GM19099 (cell line): ENCODE measurements around the gene USP13.

Experiments used
- POLR2A ChIP-seq: IDR thresholded peaks from 3 replicates; pipeline ENCODE4 v1.6.1; 2011; ENCODE audit warnings: low read depth; ENCODE audit not compliant: insufficient read length; ENCODE audit errors: extremely low read depth

Gene USP13

GRCh38 chr3:179676081-179676480, 23.2 kb downstream of the USP13 start:
- no peak for TF ChIP-seq POLR2A

DNA sequence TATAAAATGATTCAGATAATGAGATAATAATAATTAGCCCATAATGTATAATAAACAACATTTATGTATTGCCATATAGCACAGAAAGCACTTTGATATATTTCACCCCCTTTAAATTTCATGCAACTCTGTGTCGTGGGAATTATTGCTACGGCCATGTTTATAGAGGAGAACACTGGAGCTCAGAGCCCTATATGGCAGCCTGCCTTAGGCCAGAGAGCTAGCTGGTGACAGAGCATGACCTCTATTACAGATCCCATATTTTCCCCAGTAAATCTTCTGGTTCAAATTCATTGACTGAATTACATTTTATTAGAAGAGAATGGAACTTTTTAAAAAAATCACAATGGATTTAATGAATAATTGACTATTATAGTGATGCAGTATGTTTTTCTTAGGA, 25.0 kb downstream of the USP13 start:
- no peak for TF ChIP-seq POLR2A

- no peak for TF ChIP-seq POLR2A
These were observed 28.8 kb downstream of the USP13 start for GRCh38 chr3:179681492-179682263.

GRCh38 chr3:179682426-179683080, 29.7 kb downstream of the USP13 start:
- TF ChIP-seq POLR2A, result no peak

GRCh38 chr3:179687967-179688535, 35.2 kb downstream of the USP13 start:
- no peak for TF ChIP-seq POLR2A

- no peak for TF ChIP-seq POLR2A
These were observed 36.0 kb downstream of the USP13 start for GRCh38 chr3:179688850-179689249.

DNA sequence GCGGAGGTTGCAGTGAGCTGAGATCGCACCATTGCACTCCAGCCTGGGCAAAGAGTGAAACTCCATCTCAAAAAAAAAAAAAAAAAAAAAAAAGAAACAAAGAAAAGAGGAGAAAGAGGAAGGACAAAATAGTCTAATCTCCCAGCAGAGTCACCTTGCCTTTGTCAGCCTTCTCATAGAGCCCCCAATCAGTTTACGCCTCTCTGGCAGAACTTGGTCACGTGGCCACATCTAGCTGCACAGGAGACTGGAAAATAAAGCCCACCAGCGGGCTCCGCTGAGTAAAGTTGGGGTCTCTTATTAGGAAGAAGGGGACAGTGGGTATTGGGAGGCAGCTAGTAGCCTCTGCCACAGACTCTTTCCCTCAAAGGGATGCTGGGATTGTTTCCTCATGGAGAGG, 41.9 kb downstream of the USP13 start:
- TF ChIP-seq POLR2A, result no peak

- TF ChIP-seq POLR2A, result no peak
These were observed 43.0 kb downstream of the USP13 start for GRCh38 chr3:179695672-179696313.

DNA sequence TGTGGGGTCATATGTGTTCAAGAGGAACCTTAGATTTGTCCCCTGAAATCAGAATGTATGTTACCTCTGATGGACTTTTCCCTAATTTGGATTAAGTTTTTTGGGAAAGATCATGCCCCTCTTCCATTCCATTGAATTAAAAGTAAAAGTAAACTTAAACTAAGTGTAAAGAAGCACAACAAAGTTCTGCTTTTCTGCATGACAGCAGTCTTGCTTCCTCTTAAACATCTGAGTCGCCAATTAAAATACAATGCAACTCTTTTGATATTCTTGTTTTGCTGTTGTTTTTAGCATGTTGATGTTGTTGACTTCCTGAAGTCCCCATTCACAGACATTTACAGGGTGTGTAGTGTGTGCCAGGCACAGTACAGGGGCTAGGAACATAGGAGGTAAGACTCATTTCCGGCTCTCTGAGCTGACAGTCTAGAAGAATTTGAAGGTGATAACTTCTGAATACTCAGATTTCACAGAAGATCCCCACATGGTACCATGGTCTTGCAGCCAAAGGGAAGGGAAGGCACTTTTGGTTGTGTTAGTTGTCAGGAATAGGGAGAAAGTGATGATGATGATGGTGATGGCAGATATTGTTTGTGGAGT, 45.0 kb downstream of the USP13 start:
- TF ChIP-seq POLR2A, result no peak

DNA sequence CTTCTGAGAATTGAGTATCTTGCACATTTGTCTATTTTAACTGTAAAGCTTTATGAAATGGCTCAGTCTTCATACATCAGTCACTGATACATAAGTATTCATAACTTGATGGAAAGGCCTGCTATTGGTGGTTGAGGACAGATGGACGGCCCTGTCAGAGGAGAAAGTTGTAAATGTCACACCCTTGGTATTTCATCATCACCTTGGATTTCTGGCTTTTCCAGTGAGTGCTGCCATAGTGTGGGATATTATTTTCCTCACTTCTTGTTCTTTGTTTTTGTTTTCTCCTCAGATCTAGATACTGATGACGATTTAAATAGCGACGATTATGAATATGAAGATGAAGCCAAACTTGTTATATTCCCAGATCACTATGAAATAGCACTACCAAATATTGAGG, 47.9 kb downstream of the USP13 start:
- TF ChIP-seq POLR2A, result no peak

DNA sequence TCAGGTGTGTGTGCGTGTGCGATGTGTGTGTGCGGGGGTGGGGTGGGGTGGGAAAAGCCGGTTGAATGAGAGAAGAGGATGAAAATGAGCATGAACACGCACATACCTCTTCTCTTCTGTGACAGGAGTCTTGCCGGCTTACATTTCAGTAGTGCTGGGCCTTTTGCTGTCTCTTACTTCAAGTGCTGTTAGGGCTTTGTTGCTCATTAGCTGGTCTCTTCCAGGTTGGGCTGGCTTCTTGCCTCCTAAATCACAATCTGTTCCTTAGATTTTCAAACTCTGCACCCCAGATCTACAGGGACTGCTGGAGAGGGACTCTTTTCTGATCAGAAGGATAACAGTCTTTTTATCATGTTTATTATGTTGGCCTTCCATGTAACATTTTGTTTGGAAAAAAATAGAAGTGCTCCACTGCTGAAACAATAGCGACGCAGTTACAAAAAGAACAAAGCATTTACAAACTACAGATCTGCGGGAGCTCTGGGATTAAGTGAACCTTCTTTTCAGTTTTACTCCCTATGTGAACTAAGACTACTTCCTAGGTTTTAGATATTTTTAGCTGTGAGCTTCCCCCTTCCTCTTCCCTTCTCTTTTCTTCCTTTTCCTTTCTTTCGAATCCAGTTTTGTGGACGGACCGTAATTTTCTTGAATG, 48.5 kb downstream of the USP13 start:
- no peak for TF ChIP-seq POLR2A

DNA sequence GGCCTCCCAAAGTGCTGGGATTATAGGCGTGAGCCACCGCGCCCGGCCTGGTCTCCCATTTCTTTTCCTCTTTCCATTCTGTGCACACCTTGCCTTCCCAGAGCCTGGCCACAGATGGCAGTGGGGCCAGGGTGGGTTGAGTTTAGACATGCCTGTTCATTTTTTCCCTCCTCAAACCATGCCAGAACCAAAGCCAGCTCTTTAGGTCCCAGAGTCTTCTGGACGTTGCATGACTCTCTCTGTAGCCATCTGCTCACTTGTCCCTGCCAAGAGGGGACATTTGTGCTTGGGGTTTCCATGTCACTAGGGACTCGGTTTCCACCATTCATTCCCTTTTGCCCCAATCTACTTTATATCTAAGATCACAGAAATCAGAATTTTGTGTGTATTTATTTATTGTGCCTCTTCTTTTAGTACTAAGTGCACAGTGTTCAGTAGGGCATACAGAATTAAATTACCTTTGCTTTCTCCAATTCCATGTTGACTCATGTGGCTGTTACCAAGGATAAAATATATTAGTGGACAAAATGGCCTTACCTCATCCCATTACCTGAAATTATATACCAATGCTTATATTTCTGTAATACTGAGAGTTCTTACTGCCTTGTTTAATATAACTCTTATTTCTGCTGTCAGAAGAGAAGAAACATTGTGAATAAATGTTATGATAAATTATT, 49.6 kb downstream of the USP13 start:
- TF ChIP-seq POLR2A, result no peak

GRCh38 chr3:179703816-179704215, 51.0 kb downstream of the USP13 start:
- no peak for TF ChIP-seq POLR2A

- no peak for TF ChIP-seq POLR2A
These were observed 53.4 kb downstream of the USP13 start for GRCh38 chr3:179706233-179706632.
